Retinal pigment epithelial cell (primary cell): ENCODE data around the gene RTEL1.

Experiments used
- DNase-seq: peaks from one replicate; pipeline ENCODE4 v3.0.0-alpha.2; 2010; ENCODE audit warnings: low read depth
- H3K4me3 ChIP-seq: 2 replicates; pipeline ENCODE4 v1.5.1; 2011; ENCODE audit warnings: mild to moderate bottlenecking, low read length, control low read depth, moderate library complexity
- TF ChIP-seq, protein P1 (sequence below): conservative IDR thresholded peaks from 2 replicates; pipeline ENCODE4 v1.5.1; 2011; ENCODE audit warnings: low read depth, low read length, control low read depth, inconsistent platforms

Gene RTEL1

DNA sequence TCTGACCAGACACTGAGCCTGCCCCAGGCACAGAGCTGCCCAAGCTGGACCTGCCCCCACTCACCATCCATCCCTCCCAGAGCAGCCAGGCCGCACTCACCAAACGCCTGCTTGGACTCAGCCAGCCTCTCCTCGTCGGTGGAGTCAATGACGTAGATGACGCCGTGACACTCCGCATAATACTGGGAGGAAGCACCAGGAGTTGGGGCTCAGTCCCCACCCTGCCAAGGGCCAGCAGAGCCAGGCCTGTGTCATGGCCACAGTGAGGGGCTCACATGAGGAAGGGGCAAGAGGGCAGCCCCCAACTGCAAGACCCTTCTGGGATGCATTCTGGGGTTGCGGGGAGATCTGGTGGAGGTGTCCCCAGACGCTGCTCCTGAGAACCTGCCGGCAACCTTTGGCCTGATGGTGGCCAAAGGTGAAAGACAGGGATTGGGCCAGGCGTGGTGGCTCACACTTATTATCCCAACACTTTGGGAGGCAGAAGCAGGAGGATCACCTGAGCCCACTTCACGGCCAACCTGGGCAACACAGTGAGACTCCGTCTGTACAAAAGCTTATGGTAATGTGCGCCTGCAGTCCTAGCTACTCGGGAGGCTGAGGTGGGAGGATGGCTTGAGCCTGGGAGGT lies 44.0 kb downstream of the RTEL1 start:
- no peak overlapping the region for H3K4me3 ChIP-seq
- no peak for DNase-seq

DNA sequence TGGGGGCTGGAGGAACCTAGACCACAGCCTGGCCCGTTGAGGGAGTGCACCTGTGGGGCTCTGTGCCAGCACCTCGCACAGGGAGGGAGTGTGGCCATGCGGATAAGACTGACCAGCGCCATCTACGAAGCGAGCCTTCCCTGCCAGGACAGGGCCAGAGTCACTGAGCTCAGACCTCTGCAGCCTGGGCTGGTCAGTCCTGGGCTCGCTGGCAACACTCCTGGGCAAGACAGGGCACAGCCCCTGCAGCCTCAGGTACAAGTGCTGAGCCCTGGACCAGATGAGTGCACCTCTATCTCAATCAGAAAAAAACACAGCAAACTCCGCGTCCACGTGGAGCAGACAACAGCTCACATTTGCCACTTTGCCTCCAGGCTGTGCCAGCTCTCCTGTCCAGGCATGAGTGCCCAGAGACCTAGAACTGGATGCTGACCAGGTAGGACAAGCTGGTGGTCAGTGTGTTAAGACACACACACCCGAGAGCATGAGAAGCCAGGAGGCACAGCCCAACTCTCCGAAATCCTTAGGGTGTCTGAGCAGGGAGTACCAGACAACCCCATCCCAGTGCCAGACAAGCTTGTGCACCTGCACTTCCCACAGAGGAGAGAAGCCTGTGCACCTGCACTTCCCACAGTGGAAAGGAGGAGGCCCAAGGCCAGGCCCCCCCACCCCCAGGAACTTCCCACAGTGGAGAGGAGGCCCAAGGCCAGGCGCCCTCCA lies 44.8 kb downstream of the RTEL1 start:
- H3K4me3 ChIP-seq: no peak overlapping the region
- TF ChIP-seq, protein P1, sequence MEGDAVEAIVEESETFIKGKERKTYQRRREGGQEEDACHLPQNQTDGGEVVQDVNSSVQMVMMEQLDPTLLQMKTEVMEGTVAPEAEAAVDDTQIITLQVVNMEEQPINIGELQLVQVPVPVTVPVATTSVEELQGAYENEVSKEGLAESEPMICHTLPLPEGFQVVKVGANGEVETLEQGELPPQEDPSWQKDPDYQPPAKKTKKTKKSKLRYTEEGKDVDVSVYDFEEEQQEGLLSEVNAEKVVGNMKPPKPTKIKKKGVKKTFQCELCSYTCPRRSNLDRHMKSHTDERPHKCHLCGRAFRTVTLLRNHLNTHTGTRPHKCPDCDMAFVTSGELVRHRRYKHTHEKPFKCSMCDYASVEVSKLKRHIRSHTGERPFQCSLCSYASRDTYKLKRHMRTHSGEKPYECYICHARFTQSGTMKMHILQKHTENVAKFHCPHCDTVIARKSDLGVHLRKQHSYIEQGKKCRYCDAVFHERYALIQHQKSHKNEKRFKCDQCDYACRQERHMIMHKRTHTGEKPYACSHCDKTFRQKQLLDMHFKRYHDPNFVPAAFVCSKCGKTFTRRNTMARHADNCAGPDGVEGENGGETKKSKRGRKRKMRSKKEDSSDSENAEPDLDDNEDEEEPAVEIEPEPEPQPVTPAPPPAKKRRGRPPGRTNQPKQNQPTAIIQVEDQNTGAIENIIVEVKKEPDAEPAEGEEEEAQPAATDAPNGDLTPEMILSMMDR: no peak
- DNase-seq: no peak

More for the DNA sequence above, 44.0 kb downstream of the RTEL1 start:
- TF ChIP-seq, protein P1: no peak

DNA sequence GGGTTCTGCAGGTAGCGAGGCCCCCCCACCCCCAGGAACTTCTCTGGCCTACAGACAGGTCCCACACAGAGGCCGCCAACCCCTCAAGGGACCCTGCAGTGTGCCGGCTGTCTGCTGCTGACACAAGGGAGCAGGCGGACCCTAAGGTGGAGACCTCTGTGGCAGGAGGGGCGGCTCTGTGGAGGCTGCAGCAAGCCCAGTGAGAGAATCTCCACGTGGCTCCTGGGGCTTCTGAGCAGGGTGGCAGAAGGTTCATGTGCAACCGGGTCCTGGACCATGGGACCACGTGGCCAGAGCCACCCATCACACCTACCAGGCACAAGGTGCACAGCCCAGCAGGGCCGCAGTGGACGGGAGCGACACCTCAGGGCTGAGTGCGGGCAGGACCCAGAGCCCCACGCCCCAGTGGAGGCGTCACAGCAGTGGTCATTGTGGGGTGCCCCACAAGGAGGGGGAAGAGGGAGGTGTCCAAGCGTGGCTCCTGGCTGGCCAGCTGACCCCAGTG lies 45.4 kb downstream of the RTEL1 start:
- no peak overlapping the region for H3K4me3 ChIP-seq
- TF ChIP-seq, protein P1: no peak

DNA sequence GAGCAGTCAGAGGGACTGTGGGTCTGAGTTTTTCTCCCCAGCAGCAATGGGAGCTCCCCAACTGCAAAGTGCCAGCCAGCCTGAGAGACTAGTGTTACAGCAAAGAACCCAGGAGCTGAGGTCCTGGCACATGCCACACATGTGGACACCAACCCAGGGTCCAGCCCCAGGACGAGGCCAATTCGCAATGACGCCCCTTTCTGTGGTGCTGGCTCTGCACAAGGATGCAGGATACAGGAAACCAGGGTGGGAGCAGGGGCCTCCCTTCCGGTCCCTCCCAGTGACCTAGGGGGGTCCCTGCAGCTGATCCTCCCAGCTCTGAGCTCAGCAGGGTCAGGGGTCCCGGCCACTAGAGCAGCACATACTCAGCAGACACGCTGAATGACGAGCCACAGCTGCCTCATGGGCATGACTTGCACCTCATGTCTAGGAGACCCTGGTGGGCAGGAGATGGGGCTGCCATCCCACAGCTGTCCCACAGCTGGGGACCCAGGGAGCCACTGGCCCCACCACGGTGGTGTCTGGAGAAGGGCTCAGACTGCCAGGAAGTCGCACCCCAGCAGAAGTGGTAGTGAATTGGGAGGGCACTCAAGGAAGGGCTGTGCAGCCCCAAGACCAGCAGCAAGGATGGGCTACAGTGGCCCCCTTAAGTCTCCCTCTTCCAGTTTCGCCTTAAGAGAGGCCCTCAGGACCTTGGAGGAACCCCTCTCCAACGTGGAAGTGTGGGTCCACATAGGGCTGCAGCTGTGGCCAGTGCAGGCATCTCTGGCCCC lies 46.0 kb downstream of the RTEL1 start:
- TF ChIP-seq, protein P1: no peak
- no peak overlapping the region for H3K4me3 ChIP-seq
- DNase-seq: no peak

More for the DNA sequence above, 45.4 kb downstream of the RTEL1 start:
- DNase-seq: no peak

DNA sequence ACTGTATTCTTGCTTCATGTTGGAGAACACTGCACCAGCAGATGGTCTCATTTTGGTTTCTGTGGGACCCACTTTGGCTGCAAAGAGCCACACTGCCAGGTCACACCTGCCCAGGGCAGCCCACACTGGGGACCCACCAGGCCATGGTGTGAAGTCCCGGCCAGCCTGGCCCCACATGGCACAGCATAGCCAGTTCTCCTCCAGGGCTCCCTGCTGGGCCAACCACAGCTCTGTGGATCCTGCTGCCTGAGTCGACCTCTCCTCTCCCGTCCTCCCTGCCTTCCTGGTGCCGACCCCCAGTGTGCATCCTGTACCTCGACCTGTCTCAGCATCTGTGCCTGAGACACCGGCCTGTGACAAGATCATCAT lies 46.6 kb downstream of the RTEL1 start:
- DNase-seq: no peak
- H3K4me3 ChIP-seq: no peak overlapping the region
- TF ChIP-seq, protein P1: no peak

DNA sequence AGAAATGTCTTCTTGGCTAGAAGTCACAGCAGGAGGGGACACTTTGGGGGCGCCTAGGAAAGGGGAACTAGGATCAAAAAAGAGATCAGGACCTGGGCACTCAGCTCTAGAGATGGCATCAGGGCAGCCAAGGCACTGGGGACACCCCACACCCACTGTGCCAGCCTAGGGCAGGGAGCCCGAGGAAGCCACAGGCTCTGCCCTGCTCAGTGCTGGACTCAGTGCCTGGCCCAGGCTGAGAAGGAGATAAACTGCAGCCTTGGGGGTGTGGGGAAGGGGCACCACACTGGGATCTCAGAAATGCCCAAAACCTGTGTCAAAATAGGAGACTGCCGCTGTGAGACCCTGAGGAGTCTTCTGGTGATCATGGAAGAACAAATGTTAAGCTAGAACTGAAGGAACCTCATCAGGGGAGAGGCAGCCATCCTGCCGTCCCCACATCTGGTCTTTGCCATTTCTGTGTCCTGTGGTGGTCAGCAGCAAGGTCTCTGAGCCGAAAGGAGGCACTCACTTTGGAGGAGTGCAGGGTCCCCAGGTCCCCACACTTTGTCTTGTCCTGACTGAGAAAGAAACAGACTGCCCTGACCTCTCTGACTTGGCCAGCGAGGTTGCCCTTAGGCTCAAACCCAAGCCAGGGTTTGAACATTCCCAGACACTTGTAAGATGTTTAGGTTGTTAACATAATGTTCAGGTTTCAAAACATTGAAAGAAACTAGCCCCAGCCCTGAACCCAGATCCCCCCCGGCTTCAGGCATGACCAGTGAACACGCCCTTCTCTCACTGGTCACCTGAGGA lies 47.3 kb downstream of the RTEL1 start:
- TF ChIP-seq, protein P1: no peak
- DNase-seq: no peak
- no peak overlapping the region for H3K4me3 ChIP-seq
